Natural killer cell treated with Interleukin-12 subunit alpha and Interleukin-12 subunit beta and Interleukin-15 and Interleukin-18, amount 100 ng/mL, for 72 hours (primary cell): ENCODE results near the gene LRRN4CL. TPM values are rescaled to one million over a fixed set of nuclear protein-coding genes. Genes with fewer than 3 reads are reported as not detected.
A peak's percentile ranks its signal among the peaks of the same experiment; 100 is the strongest.
"Not testable (repeated sequence)": the region's sequence is repeated elsewhere in the genome, so short reads cannot be mapped to it uniquely, and the experiment has no call there.

Experiments used
- ATAC-seq, 2 donors: fragments of 150-1000 bp; cut with Tn5 transposase in 1 of 2; sonication (Bioruptor Pico), chemical (Tn5 transposase) in 1 of 2; 2 replicates each; pipeline ENCODE4 v1.10.0; 2021
- DNase-seq: peaks from one replicate; pipeline ENCODE4 v3.0.0; 2022; ENCODE audit warnings: low spot score
- H3K27ac Mint-ChIP-seq, 2 donors: 1 replicate in 1 of 2; 2 replicates in 1 of 2; pipeline ENCODE4 v1.8.0; 2022; ENCODE audit warnings: mixed read lengths in 2 of 2, mild to moderate bottlenecking in 1 of 2, moderate library complexity in 1 of 2
- H3K27me3 Mint-ChIP-seq, 2 donors: 1 replicate in 1 of 2; 2 replicates in 1 of 2; pipeline ENCODE4 v1.8.0; 2022; ENCODE audit warnings: mixed read lengths in 2 of 2
- H3K36me3 Mint-ChIP-seq: one replicate; pipeline ENCODE4 v1.8.0; 2022; ENCODE audit warnings: mixed read lengths
- H3K4me1 Mint-ChIP-seq, 2 donors: 1 replicate in 1 of 2; 2 replicates in 1 of 2; pipeline ENCODE4 v1.8.0; 2022; ENCODE audit warnings: low read depth in 2 of 2, mixed read lengths in 2 of 2, mild to moderate bottlenecking in 1 of 2
- H3K4me3 Mint-ChIP-seq: one replicate; pipeline ENCODE4 v1.8.0; 2022; ENCODE audit warnings: mixed read lengths
- H3K9me3 Mint-ChIP-seq: 2 replicates; pipeline ENCODE4 v1.8.0; 2022; ENCODE audit warnings: mixed read lengths
- total RNA-seq, 2 donors: library from RNA; stranded (reverse); gene quantifications; one replicate each; pipeline ENCODE4 v1.2.3, GENCODE V29; 2022

LRRN4CL gene
- total RNA-seq, 2 donors from 2014 or later, result 0.36 to 0.52 TPM

DNA sequence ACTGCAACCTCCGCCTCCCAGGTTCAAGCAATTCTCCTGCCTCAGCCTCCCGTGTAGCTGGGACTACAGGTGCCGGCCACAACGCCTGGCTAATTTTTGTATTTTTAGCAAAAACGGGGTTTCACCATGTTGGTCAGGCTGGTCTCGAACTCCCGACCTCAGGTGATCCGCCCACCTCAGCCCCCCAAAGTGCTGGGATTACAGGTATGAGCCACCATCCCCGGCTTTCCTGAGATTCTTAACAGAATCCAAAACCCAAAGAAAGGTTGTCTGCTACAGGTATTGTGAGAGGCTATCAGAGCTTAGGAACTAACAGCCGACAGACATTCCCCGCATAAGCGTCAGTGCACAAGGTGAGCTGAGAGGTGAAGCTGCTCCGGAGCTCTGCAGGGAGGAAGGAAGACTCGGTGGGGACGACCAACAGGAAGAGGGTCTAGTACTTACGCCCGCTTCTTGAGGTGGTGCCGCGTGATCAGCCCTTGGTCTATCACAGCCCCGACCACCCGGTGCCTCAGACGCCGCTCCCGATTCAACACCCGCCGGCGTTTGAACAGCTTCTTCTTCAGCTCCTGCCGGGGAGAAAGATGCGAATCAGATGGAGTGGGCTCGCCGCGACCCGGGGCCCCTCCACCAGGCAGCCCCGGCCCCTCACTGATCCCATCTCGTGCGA, 24.8 kb downstream of the LRRN4CL start:
- no peaks in the 10 kb centered on the region for H3K27me3 Mint-ChIP-seq
- no peaks in the 10 kb centered on the region for H3K9me3 Mint-ChIP-seq
- H3K27ac Mint-ChIP-seq, result peak overlapping the region; percentile 89 to 94
- H3K36me3 Mint-ChIP-seq, result peaks cover 17% of the 10 kb centered on the region
- DNase-seq (no peak), ATAC-seq (peak; percentile 20 to 64)
- H3K4me1 Mint-ChIP-seq, result peaks cover 23% of the 10 kb centered on the region in 2 donors
- peak overlapping the region; percentile 96 for H3K4me3 Mint-ChIP-seq

DNA sequence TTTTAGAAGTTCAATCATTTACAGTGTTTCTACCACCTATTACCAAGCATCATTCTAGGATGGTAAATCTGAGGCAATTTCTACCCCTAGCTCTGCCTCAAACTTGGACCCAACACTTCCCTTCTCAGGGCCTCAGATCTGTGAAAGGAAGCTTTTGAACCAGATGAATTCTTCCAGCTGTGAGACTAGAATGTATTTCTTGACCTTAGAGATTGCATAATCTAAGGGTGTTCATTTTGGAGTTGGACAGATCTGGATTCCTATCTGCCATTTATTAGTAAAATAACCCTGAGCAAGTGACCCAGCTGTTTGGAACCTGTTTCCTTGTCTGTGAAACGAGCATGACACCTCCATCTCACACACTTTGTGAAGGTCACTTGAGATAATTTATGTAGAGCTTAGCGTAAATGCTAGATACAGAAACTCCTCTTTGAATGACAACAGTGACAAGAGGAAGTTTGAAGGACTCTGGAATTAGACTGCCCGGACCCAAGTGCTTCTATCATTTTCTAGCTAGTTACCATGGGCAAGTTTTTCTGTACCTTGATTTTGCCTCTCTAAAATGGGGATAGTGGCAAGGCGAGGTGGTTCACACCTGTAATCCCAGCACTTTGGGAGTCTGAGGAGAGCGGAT, 32.4 kb downstream of the LRRN4CL start:
- Mint-ChIP-seq H3K4me3 (no peak overlapping the region), H3K27ac (no peak overlapping the region), H3K9me3 (no peaks in the 10 kb centered on the region), H3K4me1 (peaks cover 15% of the 10 kb centered on the region in 2 donors), H3K36me3 (peaks cover 5% of the 10 kb centered on the region), H3K27me3 (no peaks in the 10 kb centered on the region)
- ATAC-seq (no peak), DNase-seq (no peak)

DNA sequence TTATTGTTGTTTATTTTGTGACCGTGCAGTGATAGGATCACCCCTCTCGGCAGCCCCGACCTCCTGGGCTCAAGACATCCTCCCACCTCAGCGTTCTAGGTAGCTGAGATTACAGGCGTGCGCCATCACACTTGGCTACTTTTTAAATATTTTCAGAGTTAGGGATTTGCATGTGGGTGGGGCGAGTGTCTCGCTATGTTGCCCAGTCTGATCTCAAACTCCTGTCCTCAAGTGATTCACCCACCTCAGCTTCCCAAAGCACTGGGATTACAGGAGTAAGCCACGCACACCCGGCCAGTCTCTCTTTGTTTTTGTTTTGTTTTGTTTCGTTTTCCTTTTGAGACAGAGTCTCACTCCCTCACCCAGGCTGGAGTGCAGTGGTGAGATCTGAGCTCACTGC, 35.0 kb downstream of the LRRN4CL start:
- Mint-ChIP-seq H3K27me3 (no peaks in the 10 kb centered on the region), H3K4me1 (peaks cover 19 to 21% of the 10 kb centered on the region in 2 donors)

DNA sequence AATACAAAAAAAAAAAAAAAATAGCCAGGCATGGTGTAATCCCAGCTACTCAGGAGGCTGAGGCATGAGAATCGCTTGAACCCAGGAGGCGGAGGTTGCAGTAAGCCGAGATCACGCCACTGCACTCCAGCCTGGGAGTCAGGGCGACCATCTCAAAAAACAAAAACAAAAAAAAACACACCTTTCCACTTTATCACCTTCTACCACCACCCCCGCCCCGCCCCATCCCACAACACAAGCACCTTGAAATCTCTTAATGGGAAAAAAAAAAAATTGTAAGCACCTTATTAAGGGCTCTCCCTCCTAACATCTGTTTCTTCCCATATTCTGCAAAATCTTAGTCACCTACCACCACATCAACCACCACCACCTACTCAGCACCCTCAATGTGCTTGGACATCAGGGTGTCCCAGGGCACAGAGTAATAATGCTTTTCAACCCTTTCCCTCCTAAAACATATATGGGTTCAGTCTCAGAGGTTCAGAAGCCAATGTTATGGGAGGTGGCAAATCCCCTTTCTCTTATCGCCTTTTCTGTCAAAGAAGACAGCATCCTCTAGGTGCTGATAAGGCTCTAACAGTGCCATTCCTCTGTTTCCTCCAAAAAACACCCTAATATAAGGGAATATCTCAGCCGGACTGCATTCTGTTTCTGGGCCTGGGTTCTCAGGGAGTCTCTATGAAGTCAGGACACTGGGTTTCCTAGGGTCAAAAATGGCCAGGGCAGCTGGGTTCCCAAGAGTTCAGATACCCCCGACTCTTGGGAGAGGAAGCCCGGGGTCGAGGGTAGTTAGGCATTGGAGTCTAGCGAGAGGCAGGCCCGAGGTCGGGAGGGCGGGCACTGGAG, 36.9 kb downstream of the LRRN4CL start:
- Mint-ChIP-seq H3K27ac (peak overlapping the region; percentile 98 to 100), H3K36me3 (peaks cover 5% of the 10 kb centered on the region), H3K4me1 (peaks cover 19 to 21% of the 10 kb centered on the region in 2 donors), H3K9me3 (no peaks in the 10 kb centered on the region), H3K4me3 (peak overlapping the region; percentile 99), H3K27me3 (no peaks in the 10 kb centered on the region)
- DNase-seq (no peak), ATAC-seq (peak in 1 of 2 donors; percentile 31)

More for the DNA sequence above, 35.0 kb downstream of the LRRN4CL start:
- Mint-ChIP-seq H3K9me3 (no peaks in the 10 kb centered on the region), H3K27ac (peak overlapping the region; percentile 98 to 100), H3K36me3 (peaks cover 5% of the 10 kb centered on the region), H3K4me3 (peak overlapping the region; percentile 99)
- ATAC-seq (no peak), DNase-seq (no peak)

DNA sequence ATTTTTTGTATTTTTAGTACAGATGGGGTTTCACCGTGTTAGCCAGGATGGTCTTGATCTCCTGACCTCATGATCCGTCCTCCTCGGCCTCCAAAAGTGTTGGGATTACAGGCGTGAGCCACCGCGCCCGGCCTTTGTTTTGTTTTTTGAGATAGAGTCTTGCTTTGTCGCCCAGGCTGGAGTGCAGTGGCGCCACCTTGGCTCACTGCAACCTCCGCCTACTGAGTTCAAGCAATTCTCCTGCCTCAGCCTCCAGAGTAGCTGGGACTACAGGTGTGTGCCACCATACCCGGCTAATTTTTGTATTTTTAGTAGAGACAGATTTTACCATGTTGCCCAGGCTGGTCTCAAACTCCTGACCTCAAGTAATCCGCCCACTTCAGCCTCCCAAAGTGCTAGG, 39.0 kb downstream of the LRRN4CL start:
- ATAC-seq, H3K4me3 Mint-ChIP-seq, H3K36me3 Mint-ChIP-seq, H3K27me3 Mint-ChIP-seq, H3K9me3 Mint-ChIP-seq: not testable (repeated sequence)
- Mint-ChIP-seq H3K27ac (peak overlapping the region in 1 of 2 donors; percentile 60), H3K4me1 (peaks cover 30 to 33% of the 10 kb centered on the region in 2 donors)
- DNase-seq, result peak; percentile 44

DNA sequence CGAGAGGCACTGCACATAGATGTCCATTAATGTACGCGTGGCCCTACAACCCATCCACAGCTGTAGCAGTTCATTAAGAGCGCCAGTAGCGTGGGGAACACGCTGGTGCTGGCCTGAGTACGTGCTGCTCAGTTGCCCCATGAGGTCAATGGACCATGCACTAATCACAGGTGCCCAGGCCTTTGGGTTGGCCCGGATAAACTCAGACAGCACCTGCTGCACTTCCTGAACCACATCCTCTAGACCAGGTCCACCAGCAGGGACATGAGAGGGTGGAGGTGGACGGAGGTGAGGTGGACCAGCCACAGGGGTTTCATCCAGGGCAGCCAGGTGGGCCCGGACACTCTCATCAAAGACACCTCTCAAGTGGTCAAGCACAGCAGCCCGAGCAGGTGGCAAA, 39.8 kb downstream of the LRRN4CL start:
- peaks cover 5% of the 10 kb centered on the region for H3K36me3 Mint-ChIP-seq
- no peak overlapping the region for H3K27ac Mint-ChIP-seq
- no peaks in the 10 kb centered on the region for H3K27me3 Mint-ChIP-seq
- no peak for DNase-seq
- no peak overlapping the region for H3K4me3 Mint-ChIP-seq
- no peaks in the 10 kb centered on the region for H3K9me3 Mint-ChIP-seq
- ATAC-seq, result no peak
- peaks cover 30 to 36% of the 10 kb centered on the region in 2 donors for H3K4me1 Mint-ChIP-seq

DNA sequence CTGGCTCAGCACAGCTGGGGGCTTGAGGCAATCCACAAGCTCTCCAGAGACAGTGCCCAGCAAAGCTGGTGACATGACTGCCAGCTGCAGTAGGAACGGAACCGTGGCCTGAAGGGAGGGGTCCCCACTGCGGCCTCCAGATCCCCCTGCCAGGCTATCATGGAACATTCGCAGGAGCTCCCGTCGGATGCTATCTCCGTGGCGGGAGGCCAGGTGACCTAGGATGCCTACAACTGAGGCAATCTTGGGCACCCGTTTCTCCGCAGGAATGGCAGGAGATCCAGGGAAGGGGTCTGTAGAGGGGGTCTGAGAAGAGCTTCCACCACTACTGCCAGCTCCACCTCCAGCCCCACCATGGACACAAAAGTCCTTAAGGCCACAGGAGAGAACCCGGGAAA, 40.4 kb downstream of the LRRN4CL start:
- H3K4me1 Mint-ChIP-seq, result peaks cover 30 to 33% of the 10 kb centered on the region in 2 donors
- no peak for DNase-seq

DNA sequence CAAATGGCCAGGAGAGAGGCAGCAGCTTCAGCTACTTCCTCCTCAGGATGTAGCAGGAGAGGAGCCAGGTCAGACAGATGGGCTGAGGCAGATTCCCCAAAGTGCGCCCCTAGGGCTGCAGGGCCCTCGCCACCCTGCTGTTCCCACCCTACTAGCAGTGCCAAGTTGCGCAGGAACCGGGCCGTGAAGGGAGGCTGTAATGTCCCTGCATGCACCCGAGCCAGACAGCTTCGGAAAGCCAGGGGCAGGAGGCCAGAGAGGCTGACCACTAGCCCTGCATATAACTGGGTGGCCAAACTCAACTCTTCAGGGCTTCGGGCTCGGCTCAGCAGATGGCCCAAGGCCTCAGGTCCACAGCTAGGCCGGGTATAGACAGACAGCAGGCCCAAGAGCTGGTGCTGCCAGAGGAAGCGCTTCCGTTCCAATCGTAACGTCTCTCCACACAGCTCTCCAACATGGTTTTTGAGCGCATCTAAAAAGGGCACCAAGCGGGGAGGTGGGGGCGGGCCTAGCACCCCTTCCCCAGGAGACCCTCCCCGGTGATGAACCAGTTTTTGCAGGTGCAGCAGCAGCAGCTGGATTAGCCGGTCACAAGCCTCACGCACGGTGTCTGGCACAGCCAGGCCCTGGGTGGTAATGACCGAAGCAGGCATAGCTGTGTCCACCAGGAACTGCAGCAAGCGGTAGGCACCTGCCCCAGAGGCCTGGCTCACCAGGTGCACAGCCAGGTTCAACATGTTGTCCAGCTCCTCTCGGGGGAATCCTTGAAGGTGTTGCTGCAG, 41.0 kb downstream of the LRRN4CL start:
- no peak for ATAC-seq
- peaks cover 25 to 30% of the 10 kb centered on the region in 2 donors for H3K4me1 Mint-ChIP-seq
- H3K4me3 Mint-ChIP-seq, result no peak overlapping the region
- no peak for DNase-seq
- no peaks in the 10 kb centered on the region for H3K27me3 Mint-ChIP-seq
- no peaks in the 10 kb centered on the region for H3K9me3 Mint-ChIP-seq
- peaks cover 5% of the 10 kb centered on the region for H3K36me3 Mint-ChIP-seq
- no peak overlapping the region for H3K27ac Mint-ChIP-seq

More for the DNA sequence above, 40.4 kb downstream of the LRRN4CL start:
- no peak overlapping the region for H3K4me3 Mint-ChIP-seq
- no peaks in the 10 kb centered on the region for H3K9me3 Mint-ChIP-seq
- H3K27ac Mint-ChIP-seq, result no peak overlapping the region
- peaks cover 5% of the 10 kb centered on the region for H3K36me3 Mint-ChIP-seq
- ATAC-seq, result no peak
- H3K27me3 Mint-ChIP-seq, result no peaks in the 10 kb centered on the region

DNA sequence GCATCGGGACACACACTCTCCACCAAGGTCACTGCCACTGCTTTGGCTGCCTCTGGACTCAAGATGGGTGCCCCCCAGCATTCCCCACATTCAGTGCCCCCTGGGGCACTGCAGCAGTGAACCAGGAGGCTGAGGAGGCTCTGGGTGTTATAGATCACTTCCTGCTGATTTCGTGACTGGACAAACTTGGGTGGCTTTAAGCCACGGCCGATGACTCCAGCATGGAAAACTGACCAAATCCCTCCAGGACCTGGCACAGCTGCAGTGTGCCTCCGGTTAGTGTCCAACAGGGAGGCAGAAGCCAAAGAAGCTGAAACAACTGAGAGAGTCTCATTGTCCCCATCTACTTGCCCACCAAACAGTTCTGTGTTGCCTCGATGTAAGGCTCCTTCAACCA, 41.7 kb downstream of the LRRN4CL start:
- Mint-ChIP-seq H3K27me3 (no peaks in the 10 kb centered on the region), H3K36me3 (peaks cover 5% of the 10 kb centered on the region), H3K9me3 (no peaks in the 10 kb centered on the region), H3K27ac (no peak overlapping the region), H3K4me1 (peaks cover 21 to 27% of the 10 kb centered on the region in 2 donors), H3K4me3 (no peak overlapping the region)
- ATAC-seq, result no peak
- no peak for DNase-seq

DNA sequence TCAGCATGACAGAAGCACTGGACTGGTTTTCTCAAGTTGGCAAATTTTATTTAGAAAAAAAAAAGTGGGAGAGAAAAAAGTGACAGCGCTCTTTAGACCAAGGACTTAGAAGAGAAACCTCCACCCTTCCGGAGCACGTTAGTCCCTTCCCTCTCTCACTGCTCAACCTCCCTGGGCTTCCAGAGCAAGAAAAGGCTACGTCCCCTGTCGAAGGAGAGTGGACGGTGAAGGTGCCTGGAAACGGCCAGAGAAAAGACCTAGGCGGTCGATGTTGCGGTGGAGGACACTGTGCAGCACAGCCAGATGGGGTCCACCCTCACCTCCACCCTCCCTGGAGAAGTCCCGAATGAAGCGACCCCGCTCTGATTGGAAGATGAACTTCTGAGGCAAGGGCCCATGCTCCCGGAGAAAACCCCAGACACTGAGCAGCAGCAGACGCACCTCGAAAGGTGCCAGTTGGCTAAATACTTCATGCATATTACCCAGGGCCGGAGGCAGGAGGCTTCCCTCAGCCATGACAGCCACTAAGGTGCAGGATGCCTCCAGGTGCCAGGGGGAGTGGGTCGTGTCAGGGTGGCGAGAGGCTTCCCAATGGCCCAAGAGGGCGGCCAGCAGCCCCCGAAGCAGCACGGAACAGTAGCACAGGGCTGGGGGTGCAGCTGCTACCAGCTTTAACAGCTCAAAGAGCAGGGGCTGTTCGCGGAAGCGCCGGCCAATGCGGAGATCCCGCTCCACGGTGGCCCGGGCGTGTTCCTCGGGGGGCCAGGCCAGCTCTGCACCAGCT, 42.3 kb downstream of the LRRN4CL start:
- Mint-ChIP-seq H3K9me3 (no peaks in the 10 kb centered on the region), H3K4me3 (peak overlapping the region; percentile 97), H3K36me3 (no peaks in the 10 kb centered on the region), H3K27me3 (no peaks in the 10 kb centered on the region), H3K4me1 (peaks cover 15 to 22% of the 10 kb centered on the region in 2 donors), H3K27ac (peak overlapping the region; percentile 88 to 97)
- ATAC-seq, result no peak
- DNase-seq, result no peak

DNA sequence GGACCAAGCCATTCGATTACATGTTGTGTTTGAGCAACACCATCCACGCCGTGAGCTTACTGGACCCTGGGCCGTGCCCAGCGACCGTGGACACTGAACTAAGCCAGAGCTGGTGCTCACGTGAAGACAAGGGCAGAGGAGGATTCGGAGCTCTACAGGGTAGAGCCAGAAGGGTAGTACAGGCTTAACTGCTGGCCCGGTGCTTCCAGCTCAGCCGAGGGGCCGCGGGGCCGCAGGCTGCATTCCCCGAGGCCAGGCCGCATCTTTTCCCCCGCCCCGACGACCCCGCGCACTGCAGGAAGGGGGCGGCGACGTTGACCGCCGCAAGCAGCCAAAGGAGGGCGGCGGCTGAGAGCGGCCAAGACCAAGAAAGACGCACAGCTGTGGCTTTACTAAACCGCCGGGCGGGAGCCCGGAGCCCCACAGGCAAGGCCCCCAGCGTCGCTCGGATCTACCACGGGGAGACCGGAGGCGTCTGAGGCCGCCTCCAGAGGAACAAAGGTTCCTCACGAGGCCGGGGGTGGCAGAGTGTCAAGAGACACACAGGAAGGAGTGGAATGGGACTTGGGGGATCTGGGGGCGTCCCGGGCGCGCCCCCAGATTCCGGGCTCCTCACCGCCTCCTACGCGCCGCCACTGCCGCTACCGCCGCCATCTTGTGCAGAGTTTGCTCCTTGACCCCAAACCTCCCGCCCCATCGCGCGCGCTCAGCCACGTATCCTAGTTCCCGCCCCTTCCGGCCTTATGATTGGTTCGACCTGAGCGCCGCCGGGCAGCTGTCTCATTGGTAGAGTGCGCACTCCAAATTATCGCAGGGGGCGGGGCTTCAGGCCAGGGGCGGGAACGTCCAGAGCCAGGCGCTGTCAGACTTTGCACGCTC, 43.1 kb downstream of the LRRN4CL start, which contains the start of gene GANAB:
TSS of gene GANAB (minus strand) at position 668 of the 879 bp plus-strand sequence. CDS start at position 654, 14 bp downstream.
- H3K27me3 Mint-ChIP-seq, result no peaks in the 10 kb centered on the region
- peak; percentile 99 for DNase-seq
- peak within 1 kb of the TSS; percentile 88 to 97 for H3K27ac Mint-ChIP-seq
- no peaks in the 10 kb centered on the region for H3K36me3 Mint-ChIP-seq
- peak; percentile 99 for ATAC-seq
- H3K9me3 Mint-ChIP-seq, result no peaks in the 10 kb centered on the region
- H3K4me3 Mint-ChIP-seq, result peak within 1 kb of the TSS; percentile 97
- peaks cover 11 to 20% of the 10 kb centered on the region in 2 donors for H3K4me1 Mint-ChIP-seq

DNA sequence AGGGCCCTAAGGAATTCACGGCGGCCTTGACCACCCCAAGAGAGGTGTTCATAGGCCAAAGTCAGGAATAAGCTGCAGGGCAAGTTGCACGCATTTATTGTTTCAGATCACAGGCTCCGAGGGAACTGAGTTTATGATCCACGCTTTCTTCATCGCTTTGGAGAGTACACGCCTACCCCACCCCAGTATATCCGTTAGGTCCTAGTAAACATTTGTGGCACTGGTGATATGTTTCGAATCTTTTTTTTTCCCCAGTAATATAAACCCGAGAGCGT, 43.7 kb downstream of the LRRN4CL start:
- Mint-ChIP-seq H3K36me3 (no peaks in the 10 kb centered on the region), H3K27me3 (no peaks in the 10 kb centered on the region), H3K9me3 (no peaks in the 10 kb centered on the region), H3K4me1 (peaks cover 15 to 22% of the 10 kb centered on the region in 2 donors), H3K4me3 (peak overlapping the region; percentile 97), H3K27ac (peak overlapping the region; percentile 88 to 97)
- no peak for DNase-seq
- ATAC-seq, result no peak
